GM19438 (cell line): ENCODE data around the gene NSUN7.

Experiments used
- ATAC-seq: cut with Tn5 transposase; IDR thresholded peaks from one replicate; pipeline ENCODE4 v1.9.1; 2021; ENCODE audit warnings: low read depth; ENCODE audit not compliant: unreplicated experiment

Gene NSUN7

GRCh38 chr4:40843696-40844095 lies 93.9 kb downstream of the NSUN7 start:
- no peak for ATAC-seq

- ATAC-seq, result no peak
Observed at GRCh38 chr4:40844261-40844660, 94.5 kb downstream of the NSUN7 start.

GRCh38 chr4:40845154-40845835 lies 95.5 kb downstream of the NSUN7 start:
- no peak for ATAC-seq

- no peak for ATAC-seq
Observed at GRCh38 chr4:40846532-40846931, 96.8 kb downstream of the NSUN7 start.

GRCh38 chr4:40848251-40848650 lies 98.5 kb downstream of the NSUN7 start:
- no peak for ATAC-seq

- ATAC-seq, result no peak
Observed at GRCh38 chr4:40848940-40849339, 99.2 kb downstream of the NSUN7 start.

GRCh38 chr4:40850496-40850895 lies 100.7 kb downstream of the NSUN7 start:
- ATAC-seq, result no peak

GRCh38 chr4:40856277-40856839 lies 106.6 kb downstream of the NSUN7 start:
- ATAC-seq, result no peak

- peak; percentile 98 for ATAC-seq
Observed at GRCh38 chr4:40856840-40857362, 107.1 kb downstream of the NSUN7 start.

- no peak for ATAC-seq
Observed at GRCh38 chr4:40857956-40858355, 108.2 kb downstream of the NSUN7 start.

GRCh38 chr4:40858962-40859361 lies 109.2 kb downstream of the NSUN7 start:
- ATAC-seq, result no peak
